ENCODE measurements around the gene VWA8.

The VWA8 gene

GRCh38 chr13:41588899-41589298, 372.0 kb downstream of the VWA8 start:
- TF ChIP-seq TCF4 (CRISPR knock-in tag; IDR thresholded peaks at IDR 0.05; ENCODE audit: borderline replicate concordance) (no peak), ESRRG (CRISPR knock-in tag; IDR thresholded peaks at IDR 0.05) (no peak)
- ATAC-seq: peak; percentile 73; the same call in 2 of the 3 replicates

- ATAC-seq: no peak
- TF ChIP-seq ZC3H10 (CRISPR knock-in tag; IDR thresholded peaks at IDR 0.05): no peak
- TF ChIP-seq OSR1 (CRISPR knock-in tag; IDR thresholded peaks at IDR 0.05): no peak
- no peak for TF ChIP-seq ZNF70 (CRISPR knock-in tag; IDR thresholded peaks at IDR 0.05)
- TF ChIP-seq CREB5 (CRISPR knock-in tag; IDR thresholded peaks at IDR 0.05; ENCODE audit: low read depth): no peak
- no peak for TF ChIP-seq ZFP30 (CRISPR knock-in tag; IDR thresholded peaks at IDR 0.05)
- no peak for TF ChIP-seq ZNF565 (CRISPR knock-in tag; conservative IDR thresholded peaks at IDR 0.05; ENCODE audit: low read depth)
- no peak for TF ChIP-seq ZFP3 (CRISPR knock-in tag; IDR thresholded peaks at IDR 0.05)
- TF ChIP-seq PATZ1 (CRISPR knock-in tag; IDR thresholded peaks at IDR 0.05; ENCODE audit: borderline replicate concordance): no peak
- TF ChIP-seq TSHZ2 (CRISPR knock-in tag; IDR thresholded peaks at IDR 0.05): no peak
- no peak for TF ChIP-seq RARB (CRISPR knock-in tag; IDR thresholded peaks at IDR 0.05)
- no peak for TF ChIP-seq ESRRG (CRISPR knock-in tag; IDR thresholded peaks at IDR 0.05)
Measured at GRCh38 chr13:41588448-41588847, 372.5 kb downstream of the VWA8 start.

- ATAC-seq: no peak; the same call in 2 of the 3 replicates
- no peak for TF ChIP-seq CSRNP3 (CRISPR knock-in tag; IDR thresholded peaks at IDR 0.05)
- no peak for TF ChIP-seq RARB (CRISPR knock-in tag; IDR thresholded peaks at IDR 0.05)
- no peak for TF ChIP-seq OSR1 (CRISPR knock-in tag; IDR thresholded peaks at IDR 0.05)
- no peak for TF ChIP-seq ARNTL (CRISPR knock-in tag; IDR thresholded peaks at IDR 0.05; ENCODE audit: borderline replicate concordance, low read depth)
- TF ChIP-seq CSDC2 (CRISPR knock-in tag; IDR thresholded peaks at IDR 0.05): no peak
- TF ChIP-seq TOX (CRISPR knock-in tag; IDR thresholded peaks at IDR 0.05; ENCODE audit: borderline replicate concordance): no peak
- TF ChIP-seq TSHZ2 (CRISPR knock-in tag; IDR thresholded peaks at IDR 0.05): no peak
- no peak for TF ChIP-seq PATZ1 (CRISPR knock-in tag; IDR thresholded peaks at IDR 0.05; ENCODE audit: borderline replicate concordance)
Measured at GRCh38 chr13:41587490-41587889, 373.4 kb downstream of the VWA8 start.
